Peyer's patch (tissue), 4 donors: ENCODE data around the gene RHBDD1.

Experiments
- CTCF ChIP-seq, 6 experiments: fragments of 450-650 bp in 4 of 6; fragments of 200-600 bp in 2 of 6; sonication (generic) in 1 of 6; IDR thresholded peaks; one replicate each; pipeline ENCODE4 v1.5.1; 2017 to 2019; ENCODE audit warnings: antibody characterized with exemption in 6 of 6, mild to moderate bottlenecking in 3 of 6, moderate library complexity in 1 of 6
- POLR2A ChIP-seq, 2 donors: fragments of 450-650 bp; IDR thresholded peaks; one replicate each; pipeline ENCODE4 v1.5.1; 2017; ENCODE audit warnings: antibody characterized with exemption in 2 of 2, mild to moderate bottlenecking in 2 of 2, moderate library complexity in 2 of 2

DNA sequence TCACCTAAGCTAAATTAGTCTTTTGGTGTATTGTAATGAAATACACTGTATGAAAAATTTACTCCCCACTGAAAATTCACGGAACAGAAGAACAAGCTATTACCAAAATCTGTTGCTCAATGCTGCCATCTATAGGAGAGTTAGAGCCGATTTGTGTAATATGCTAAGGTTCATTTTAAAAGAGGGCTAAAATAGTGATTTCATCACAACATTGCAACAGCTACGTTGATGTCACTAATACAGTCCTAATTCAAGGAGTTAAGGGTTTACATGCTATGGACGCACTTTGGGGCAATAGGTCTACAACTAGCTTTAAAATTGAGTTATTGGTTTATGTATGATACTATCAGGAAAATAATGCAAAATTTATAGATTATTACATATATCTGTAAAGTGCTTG is 33.3 kb upstream of the RHBDD1 start:
- TF ChIP-seq CTCF (IDR thresholded peaks at IDR 0.05) = peak; percentile 41 to 89 (median 78)
- TF ChIP-seq POLR2A (IDR thresholded peaks at IDR 0.05) = no peak
